GM12864 (cell line): Measurements from ENCODE around the gene CBLL1.

Experiments
- DNase-seq: peaks from one replicate; pipeline ENCODE4 v3.0.0-alpha.2; 2011; ENCODE audit warnings: low read depth
- H3K4me3 ChIP-seq: 2 replicates; pipeline ENCODE4 v1.5.1; 2011; ENCODE audit warnings: mild to moderate bottlenecking, low read depth, low read length, control low read depth
- TF ChIP-seq, protein P1 (sequence below): IDR thresholded peaks from 2 replicates; pipeline ENCODE4 v1.5.1; 2011; ENCODE audit warnings: low read depth, mild to moderate bottlenecking, moderate library complexity, low read length, control low read depth, inconsistent platforms; ENCODE audit errors: missing control alignments

The CBLL1 gene

DNA sequence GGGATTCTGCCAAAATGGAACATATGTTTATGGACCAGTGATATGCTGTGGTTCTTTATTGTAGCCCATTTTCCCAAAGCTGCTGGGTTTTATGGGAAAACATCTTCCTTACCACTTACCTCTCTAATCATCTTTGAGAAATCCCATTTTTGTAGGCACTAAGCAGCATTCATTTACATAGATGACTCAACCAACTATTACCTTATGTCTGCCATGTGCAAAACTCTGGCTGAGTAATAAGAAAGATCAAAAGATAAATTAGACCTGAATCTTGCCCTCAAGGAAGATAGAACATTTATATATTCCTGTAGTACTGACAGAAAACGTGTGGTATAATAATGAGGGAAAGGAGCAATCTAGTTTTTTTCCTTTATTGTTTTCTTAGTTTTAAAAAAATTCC is 24.3 kb downstream of the CBLL1 start:
- DNase-seq: no peak
- TF ChIP-seq, protein P1, sequence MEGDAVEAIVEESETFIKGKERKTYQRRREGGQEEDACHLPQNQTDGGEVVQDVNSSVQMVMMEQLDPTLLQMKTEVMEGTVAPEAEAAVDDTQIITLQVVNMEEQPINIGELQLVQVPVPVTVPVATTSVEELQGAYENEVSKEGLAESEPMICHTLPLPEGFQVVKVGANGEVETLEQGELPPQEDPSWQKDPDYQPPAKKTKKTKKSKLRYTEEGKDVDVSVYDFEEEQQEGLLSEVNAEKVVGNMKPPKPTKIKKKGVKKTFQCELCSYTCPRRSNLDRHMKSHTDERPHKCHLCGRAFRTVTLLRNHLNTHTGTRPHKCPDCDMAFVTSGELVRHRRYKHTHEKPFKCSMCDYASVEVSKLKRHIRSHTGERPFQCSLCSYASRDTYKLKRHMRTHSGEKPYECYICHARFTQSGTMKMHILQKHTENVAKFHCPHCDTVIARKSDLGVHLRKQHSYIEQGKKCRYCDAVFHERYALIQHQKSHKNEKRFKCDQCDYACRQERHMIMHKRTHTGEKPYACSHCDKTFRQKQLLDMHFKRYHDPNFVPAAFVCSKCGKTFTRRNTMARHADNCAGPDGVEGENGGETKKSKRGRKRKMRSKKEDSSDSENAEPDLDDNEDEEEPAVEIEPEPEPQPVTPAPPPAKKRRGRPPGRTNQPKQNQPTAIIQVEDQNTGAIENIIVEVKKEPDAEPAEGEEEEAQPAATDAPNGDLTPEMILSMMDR: no peak
- H3K4me3 ChIP-seq: no peak overlapping the region

DNA sequence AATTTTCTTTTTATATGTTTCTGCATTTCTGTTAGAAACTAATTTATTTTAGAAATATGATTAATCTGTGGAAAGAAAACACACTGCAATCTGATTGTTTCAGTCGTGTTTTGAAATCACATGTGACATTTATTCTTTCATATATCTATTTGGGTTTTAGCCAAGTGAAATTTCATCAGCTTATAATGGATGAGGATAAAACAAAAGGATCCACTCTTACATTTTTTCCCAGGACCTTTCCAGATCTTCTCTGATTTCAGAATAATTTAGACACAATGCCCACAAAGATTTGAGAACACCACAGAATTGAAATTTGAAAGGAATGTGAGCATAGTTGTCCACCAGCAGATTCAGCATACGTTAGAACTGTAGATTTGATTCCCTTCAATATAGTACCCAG is 29.1 kb downstream of the CBLL1 start:
- H3K4me3 ChIP-seq: no peak overlapping the region
- TF ChIP-seq, protein P1: no peak
- DNase-seq: no peak

DNA sequence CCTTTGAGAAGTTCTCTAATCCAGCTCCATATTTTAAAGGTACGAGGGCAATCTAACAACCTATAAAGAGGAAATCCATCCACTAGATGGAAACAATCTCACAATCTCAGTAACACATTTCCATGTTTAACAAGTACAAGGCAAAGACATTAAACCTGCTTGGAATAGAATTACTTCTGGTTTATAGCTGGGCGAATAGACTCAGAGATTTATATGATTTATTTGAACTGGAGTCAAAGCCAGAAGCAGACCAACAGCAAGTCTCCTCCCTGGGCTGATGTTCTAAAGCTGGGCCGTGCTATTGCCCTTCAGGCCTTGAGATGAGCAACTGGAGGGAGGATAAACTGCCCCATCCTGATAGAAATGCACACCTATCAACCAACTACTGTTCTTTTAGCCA is 33.8 kb downstream of the CBLL1 start:
- H3K4me3 ChIP-seq: no peak overlapping the region
- DNase-seq: no peak
- TF ChIP-seq, protein P1: no peak

DNA sequence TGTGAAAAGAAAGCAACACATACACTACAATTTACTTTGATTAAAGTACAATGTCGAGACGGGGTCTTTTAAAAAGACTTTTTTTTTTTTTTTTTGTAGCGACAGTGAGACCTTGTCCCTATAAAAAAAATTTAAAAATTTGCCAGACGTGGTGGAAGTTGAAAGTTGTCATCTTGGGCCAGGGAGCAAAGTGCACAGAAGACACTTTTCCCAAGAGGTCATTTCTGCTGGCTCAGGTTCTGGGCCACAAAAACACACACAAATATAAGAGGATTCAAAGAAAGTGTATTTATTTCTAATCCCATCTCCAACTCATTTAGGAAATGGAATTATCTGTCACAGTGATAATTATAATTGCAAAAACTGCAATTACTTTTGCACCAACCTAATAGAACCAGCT is 34.3 kb downstream of the CBLL1 start:
- no peak for DNase-seq
- TF ChIP-seq, protein P1: no peak

DNA sequence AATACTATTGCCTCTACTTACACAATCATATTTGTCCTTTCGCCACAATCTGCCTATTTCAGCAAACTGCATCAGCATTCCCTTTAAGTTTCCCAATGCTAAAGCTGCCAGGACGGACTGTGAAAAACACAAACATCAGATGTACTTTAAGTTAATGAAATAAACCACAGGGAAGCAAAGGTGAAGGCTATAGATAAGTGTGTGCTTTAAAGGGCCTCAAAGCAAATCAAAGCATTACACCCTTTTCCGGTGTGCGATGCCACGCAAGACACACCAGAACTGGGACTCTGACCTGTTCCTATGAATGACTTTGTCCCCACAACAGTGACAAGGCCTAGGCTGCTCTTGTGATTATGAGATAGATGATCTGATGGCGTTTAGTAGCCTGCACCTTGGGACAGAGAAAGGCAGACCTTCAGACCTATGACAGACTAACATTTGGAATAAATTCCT is 35.7 kb downstream of the CBLL1 start:
- DNase-seq: no peak
- no peak overlapping the region for H3K4me3 ChIP-seq
- TF ChIP-seq, protein P1: no peak

More for the DNA sequence above, 34.3 kb downstream of the CBLL1 start:
- no peak overlapping the region for H3K4me3 ChIP-seq

DNA sequence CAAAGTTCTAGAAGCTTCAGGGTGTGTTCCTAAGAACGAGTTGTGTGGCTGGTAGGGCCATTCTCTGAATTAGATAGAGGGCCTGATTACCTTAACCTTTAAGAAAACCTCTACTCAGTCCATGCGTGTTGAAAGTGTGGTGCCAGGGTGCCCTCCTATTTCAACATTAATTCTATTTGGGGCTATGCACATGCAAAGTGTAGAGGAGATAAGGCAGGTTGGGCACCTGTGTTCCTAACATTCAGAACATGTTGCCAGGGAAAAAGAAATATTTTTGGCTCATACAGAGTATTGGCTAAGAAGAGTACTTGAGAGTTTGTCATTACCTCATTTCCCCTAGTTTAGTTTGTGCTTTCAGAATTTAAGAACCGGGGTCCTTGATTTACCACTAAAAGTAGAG is 38.4 kb downstream of the CBLL1 start:
- DNase-seq: no peak
- no peak overlapping the region for H3K4me3 ChIP-seq
- TF ChIP-seq, protein P1: no peak

DNA sequence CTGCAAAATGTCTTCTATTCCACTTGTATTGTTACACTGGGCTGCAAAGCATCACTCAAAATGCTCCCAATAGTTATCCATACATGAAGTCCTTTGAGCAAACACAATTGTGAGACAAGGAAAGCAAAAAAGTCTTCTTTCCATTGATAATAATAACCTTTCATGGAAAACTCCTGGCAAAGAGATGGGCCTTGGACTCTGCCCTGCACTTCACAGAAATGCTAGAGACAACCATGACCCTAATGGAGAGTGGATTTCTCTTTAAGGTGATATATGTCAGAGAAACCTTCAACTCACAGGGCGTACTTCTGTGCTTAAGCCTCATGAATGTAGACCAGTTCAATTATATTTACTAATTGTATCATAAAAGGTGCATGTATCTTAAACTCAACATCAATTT is 39.7 kb downstream of the CBLL1 start:
- no peak overlapping the region for H3K4me3 ChIP-seq
- TF ChIP-seq, protein P1: no peak
- no peak for DNase-seq
